GM12878 (cell line): Measurements from ENCODE around the gene RNF126. TPM values are rescaled to one million over a fixed set of nuclear protein-coding genes. Genes with fewer than 3 reads are reported as not detected.
A peak's percentile ranks its signal among the peaks of the same experiment; 100 is the strongest.

Experiments
- FOS ChIP-seq: IDR thresholded peaks from 3 replicates; pipeline ENCODE4 v1.6.1; 2011; ENCODE audit warnings: borderline replicate concordance; ENCODE audit not compliant: insufficient read length; ENCODE audit errors: extremely low read depth
- HDAC2 ChIP-seq: fragments of 200-600 bp; sonication (generic); IDR thresholded peaks from 2 replicates; pipeline ENCODE4 v1.6.1; 2017
- HDGF ChIP-seq: fragments of 450-650 bp; IDR thresholded peaks from 2 replicates; pipeline ENCODE4 v1.6.1; 2016; ENCODE audit warnings: antibody characterized with exemption
- MEF2A ChIP-seq: IDR thresholded peaks from 2 replicates; pipeline ENCODE4 v1.6.1; 2011; ENCODE audit warnings: low read depth, mild to moderate bottlenecking, low read length, moderate library complexity; ENCODE audit not compliant: insufficient read depth
- NBN ChIP-seq: fragments of 450-650 bp; IDR thresholded peaks from 2 replicates; pipeline ENCODE4 v1.6.1; 2016
- NFIC ChIP-seq: IDR thresholded peaks from 2 replicates; pipeline ENCODE4 v1.6.1; 2012; ENCODE audit warnings: low read depth, mild to moderate bottlenecking, inconsistent platforms, low read length, moderate library complexity
- NRF1 ChIP-seq: conservative IDR thresholded peaks from 2 replicates; pipeline ENCODE4 v1.6.1; 2011; ENCODE audit warnings: mild to moderate bottlenecking, low read depth, low read length, improper control_type of control experiment
- POLR2AphosphoS5 ChIP-seq: IDR thresholded peaks from 2 replicates; pipeline ENCODE4 v1.6.1; 2011; ENCODE audit warnings: mild to moderate bottlenecking, low read length, inconsistent platforms
- SKIL ChIP-seq: fragments of 450-650 bp; IDR thresholded peaks from 2 replicates; pipeline ENCODE4 v1.6.1; 2017; ENCODE audit warnings: mild to moderate bottlenecking, low read depth, inconsistent platforms; ENCODE audit not compliant: poor library complexity, severe bottlenecking
- SMAD1 ChIP-seq: fragments of 450-650 bp; IDR thresholded peaks from 2 replicates; pipeline ENCODE4 v1.6.1; 2018; ENCODE audit warnings: mild to moderate bottlenecking, low read depth; ENCODE audit not compliant: partially characterized antibody
- TARDBP ChIP-seq: IDR thresholded peaks from 2 replicates; pipeline ENCODE4 v1.6.1; 2016; ENCODE audit warnings: borderline replicate concordance
- ZBTB11 ChIP-seq: fragments of 450-650 bp; formaldehyde crosslinking; IDR thresholded peaks from 2 replicates; pipeline ENCODE4 v1.5.0; 2022; ENCODE audit warnings: mild to moderate bottlenecking, missing genetic modification characterization
- ZNF207 ChIP-seq: fragments of 450-650 bp; IDR thresholded peaks from 2 replicates; pipeline ENCODE4 v1.6.1; 2014; ENCODE audit warnings: antibody characterized with exemption, mild to moderate bottlenecking, borderline replicate concordance
- ZNF384 ChIP-seq: IDR thresholded peaks from 2 replicates; pipeline ENCODE4 v1.6.1; 2012; ENCODE audit warnings: low read depth, mild to moderate bottlenecking, low read length, improper control_type of control experiment, borderline replicate concordance
- ZNF622 ChIP-seq: fragments of 450-650 bp; IDR thresholded peaks from 2 replicates; pipeline ENCODE4 v1.6.1; 2017; ENCODE audit warnings: mild to moderate bottlenecking, inconsistent platforms
- polyA plus RNA-seq, 11 experiments: library from polyadenylated mRNA; depleted of rRNA in 4 of 11; unstranded in 6 of 11; stranded (reverse) in 5 of 11; fragments of >200 nt; fragmentation: Nextera tagmentation in 4 of 11; fragmentation: Illumina TruSeq in 1 of 11; extraction: Ambion mirVana in 4 of 11; extraction: Trizol in 1 of 11; gene quantifications; 1 replicate in 1 of 11; 2 replicates in 10 of 11; pipeline versions ENCODE4 v1.2.1 to v1.2.3, GENCODE V29; 2011 to 2016; ENCODE audit warnings: inconsistent platforms in 2 of 11, missing spikeins in 2 of 11, low read depth in 1 of 11
- total RNA-seq, 4 experiments: library from RNA; depleted of rRNA in 3 of 4; stranded (reverse); fragments of >200 nt in 3 of 4; fragmentation: Illumina TruSeq in 1 of 4; extraction: Trizol in 1 of 4; gene quantifications; 2 replicates each; pipeline versions ENCODE4 v1.2.1 to v1.2.3, GENCODE V29; 2013 to 2021

The RNF126 gene
- total and polyA plus RNA-seq, 10 of the 15 experiments (the other 5 are each of a cell fraction or from before 2014, with no cell fraction given): 0.45 to 100 (median 50.6) TPM

GRCh38 chr19:639253-640160 lies 23.5 kb downstream of the RNF126 start, which contains the start of gene FGF22 (continued):
- TF ChIP-seq ZBTB11 (CRISPR knock-in tag) (no peak), NBN (0 out of 2 replicates have a peak, but pooled peaks have one; percentile 33), MEF2A (no peak), ZNF384 (no peak), SMAD1 (no peak), ZNF622 (no peak), SKIL (no peak), NRF1 (no peak), FOS (no peak), ZNF207 (no peak), HDAC2 (no peak), POLR2AphosphoS5 (no peak), HDGF (peak; percentile 35; the same call in 1 of the 2 replicates), TARDBP (no peak), NFIC (no peak)
- TF ChIP-seq, all 136 proteins: peak for 10
